Cerebellar cortex (tissue), 1 donor: ENCODE measurements around the gene NUCKS1.

Experiments used
- DNase-seq: peaks from one replicate; pipeline ENCODE4 v3.0.0-alpha.2; 2015; ENCODE audit warnings: low spot score

Gene NUCKS1

GRCh38 chr1:205669341-205670149 is 80.4 kb downstream of the NUCKS1 start:
- no peak for DNase-seq

GRCh38 chr1:205668951-205669340 is 81.0 kb downstream of the NUCKS1 start:
- DNase-seq: no peak

- DNase-seq: no peak
Measured at GRCh38 chr1:205667909-205668643, 81.9 kb downstream of the NUCKS1 start.

- no peak for DNase-seq
Measured at GRCh38 chr1:205666372-205667166, 83.4 kb downstream of the NUCKS1 start.

DNA sequence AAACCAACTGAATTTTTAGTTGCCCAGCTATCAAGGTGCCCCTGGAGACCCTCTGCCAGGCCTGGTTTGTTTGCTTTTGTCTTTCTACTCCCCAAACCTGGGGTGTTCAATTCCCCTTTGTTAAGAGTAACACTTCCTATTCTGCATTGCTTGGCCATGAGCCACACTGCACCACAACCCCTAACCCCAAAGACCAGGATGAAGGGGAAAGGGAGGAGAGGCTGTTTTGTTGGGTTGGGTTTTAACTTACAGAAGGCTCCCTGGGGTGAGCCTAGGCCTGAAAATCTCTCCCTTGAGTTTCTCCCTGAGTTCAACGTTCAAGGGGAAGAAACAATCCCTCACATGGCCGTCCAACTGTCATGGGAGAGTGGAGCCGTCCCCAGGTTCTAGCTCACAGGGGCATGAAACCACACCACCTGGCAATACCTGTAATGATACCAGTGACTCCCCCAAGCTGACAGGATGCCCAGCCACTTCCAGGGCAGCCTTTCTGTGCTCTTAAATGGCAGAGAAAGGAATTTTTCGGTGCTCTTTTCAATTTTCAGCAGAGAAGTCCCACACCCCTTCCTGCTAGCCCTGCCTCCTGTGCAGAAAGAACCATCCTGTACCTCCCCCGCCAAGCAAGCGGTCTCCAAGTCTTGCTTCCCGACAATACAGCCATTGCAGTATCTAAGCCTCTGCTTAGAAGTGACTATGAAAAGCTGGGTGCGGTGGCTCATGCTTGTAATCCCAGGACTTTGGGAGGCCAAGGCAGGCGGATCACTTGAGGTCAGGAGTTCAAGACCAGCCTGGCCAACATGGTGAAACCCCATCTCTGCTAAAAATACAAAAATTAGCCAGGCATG is 84.6 kb downstream of the NUCKS1 start:
- no peak for DNase-seq

DNA sequence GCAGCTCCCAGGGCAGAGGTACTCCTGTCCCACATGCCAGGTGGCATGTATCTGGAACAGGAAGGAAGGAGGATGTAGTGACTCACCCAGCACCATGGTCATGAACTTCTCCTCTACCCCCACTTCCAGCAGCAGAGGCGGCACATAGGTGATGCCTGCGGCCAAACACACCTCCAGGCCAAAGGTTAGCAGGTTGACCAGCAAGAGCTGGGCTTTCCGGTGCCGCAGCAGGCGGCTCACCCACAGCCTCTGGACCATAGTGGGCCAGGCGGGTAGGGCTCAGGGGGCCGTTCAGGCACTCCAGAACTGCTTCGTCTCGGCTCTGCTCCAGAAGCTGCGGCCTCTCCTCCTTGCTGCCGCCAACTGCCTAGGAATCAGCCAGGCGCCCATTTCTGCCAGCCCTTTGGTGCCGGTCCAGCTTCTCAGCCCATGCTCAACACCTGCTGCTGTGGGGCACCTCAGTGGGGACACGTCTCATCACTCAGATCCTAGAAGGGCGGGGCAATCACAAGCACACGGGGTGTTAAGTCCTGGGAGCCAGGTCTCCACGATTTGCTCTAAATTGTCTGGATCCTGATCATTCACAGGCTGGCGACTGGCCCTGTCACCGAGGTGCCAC is 85.5 kb downstream of the NUCKS1 start:
- no peak for DNase-seq

DNA sequence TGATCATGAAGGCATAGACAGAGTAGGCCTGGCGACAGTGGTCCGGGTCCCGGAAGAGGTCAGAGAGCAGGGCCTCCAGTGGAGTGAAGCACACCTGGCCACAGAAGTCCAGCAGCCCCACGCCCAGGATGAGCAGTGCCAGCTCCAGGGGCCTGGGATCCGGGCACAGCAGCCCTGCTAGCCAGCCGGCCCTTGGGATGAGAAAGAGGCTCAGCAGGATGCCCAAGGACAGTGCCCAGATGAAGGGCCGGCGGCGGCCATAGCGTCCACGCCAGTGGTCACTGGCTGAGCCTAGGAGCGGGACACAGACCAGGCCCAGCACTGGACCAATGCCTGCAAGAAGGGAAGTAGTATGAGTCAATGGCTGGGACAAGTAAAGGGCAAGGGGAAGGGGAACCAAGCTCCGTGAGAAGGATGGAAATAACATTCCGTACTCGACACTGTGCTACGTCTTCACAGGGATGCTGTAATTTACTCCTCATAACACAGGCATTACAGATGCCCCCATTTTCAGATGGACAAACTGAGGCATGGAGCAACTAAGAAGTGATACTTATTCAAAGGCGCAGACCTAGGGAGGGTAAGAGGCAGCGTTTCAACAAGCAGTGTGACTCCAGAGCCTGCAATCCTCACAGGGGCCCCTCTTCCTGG is 86.6 kb downstream of the NUCKS1 start:
- no peak for DNase-seq
